ENCODE data around the gene AKAP8. TPM values are rescaled to one million over a fixed set of nuclear protein-coding genes. Genes with fewer than 3 reads are reported as not detected.

The AKAP8 gene
- total and polyA plus RNA-seq, 4 donors = 7.5 to 12.4 (median 9.8) TPM

DNA sequence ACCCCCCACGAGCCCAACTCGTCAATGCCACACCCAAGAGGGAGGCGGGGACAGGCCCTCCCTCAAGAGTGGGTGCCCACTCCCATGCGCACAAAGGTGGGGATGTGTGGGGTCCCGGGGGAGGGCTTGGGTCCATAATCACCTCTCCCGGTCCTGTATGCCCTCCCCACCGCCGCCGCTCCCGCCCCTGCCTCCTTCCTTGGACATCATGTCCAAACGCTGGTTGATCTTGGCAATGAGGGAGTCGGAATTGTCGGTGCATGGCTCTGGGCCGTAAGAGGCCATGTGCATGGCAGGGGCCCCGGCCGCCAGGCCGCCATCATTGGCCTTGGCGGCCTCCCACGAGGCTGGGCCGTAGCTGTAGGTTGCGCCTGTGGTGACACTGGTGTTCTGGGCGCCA, 5.9 kb downstream of the AKAP8 start:
- peaks cover 10 to 46% (median 22%) of the 10 kb centered on the region in 4 donors for H3K36me3 ChIP-seq (ENCODE audit: control insufficient read depth in 4 of 4, insufficient read depth in 3 of 4, low read depth in 1 of 4, low read length in 3 of 4)
- no peaks in the 10 kb centered on the region for H3K27me3 ChIP-seq (ENCODE audit: control insufficient read depth in 4 of 4, insufficient read depth in 4 of 4, low read length in 3 of 4)
- H3K4me3 ChIP-seq (ENCODE audit: low read depth in 1 of 3, low read length in 3 of 3) = no peak overlapping the region
- H3K27ac ChIP-seq (ENCODE audit: low read depth in 1 of 2, low read length in 2 of 2) = peak overlapping the region; percentile 67 to 89
- TF ChIP-seq NR2F2 (IDR thresholded peaks at IDR 0.05) (no peak), SP1 (IDR thresholded peaks at IDR 0.05) (no peak)
- H3K9ac ChIP-seq (ENCODE audit: low read depth in 1 of 2, low read length in 2 of 2) = no peak overlapping the region
- WGBS = 93% methylated on average over 22 of the region's 22 CpGs
- peaks cover 23 to 44% (median 34%) of the 10 kb centered on the region in 4 donors for H3K4me1 ChIP-seq (ENCODE audit: control insufficient read depth in 4 of 4, insufficient read depth in 4 of 4, low read length in 3 of 4)
- DNase-seq (ENCODE audit: low spot score) = no peak
- H3K9me3 ChIP-seq (ENCODE audit: control insufficient read depth in 4 of 4, low read length in 3 of 4) = no peaks in the 10 kb centered on the region

DNA sequence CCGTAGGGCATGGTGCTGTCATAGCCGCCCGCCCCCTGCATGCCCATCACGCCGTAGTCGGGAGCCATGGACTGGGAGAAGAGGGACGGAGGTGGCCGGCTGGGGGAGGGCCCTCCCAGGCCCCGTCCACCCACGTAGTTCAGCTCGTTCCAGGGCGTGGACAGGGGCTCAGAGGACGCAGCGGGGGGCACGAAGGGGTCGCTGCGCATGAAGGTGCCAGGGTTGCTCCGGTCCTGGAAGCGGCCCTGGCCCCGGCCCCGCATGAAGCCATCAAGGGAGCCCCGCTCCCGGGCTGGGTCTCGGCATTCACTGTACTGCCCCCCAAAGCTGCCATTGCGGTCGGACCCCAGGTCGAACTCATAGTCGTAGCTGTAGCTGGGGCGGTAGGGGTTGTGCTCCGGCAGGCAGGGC, 6.7 kb downstream of the AKAP8 start:
- TF ChIP-seq, protein P1, sequence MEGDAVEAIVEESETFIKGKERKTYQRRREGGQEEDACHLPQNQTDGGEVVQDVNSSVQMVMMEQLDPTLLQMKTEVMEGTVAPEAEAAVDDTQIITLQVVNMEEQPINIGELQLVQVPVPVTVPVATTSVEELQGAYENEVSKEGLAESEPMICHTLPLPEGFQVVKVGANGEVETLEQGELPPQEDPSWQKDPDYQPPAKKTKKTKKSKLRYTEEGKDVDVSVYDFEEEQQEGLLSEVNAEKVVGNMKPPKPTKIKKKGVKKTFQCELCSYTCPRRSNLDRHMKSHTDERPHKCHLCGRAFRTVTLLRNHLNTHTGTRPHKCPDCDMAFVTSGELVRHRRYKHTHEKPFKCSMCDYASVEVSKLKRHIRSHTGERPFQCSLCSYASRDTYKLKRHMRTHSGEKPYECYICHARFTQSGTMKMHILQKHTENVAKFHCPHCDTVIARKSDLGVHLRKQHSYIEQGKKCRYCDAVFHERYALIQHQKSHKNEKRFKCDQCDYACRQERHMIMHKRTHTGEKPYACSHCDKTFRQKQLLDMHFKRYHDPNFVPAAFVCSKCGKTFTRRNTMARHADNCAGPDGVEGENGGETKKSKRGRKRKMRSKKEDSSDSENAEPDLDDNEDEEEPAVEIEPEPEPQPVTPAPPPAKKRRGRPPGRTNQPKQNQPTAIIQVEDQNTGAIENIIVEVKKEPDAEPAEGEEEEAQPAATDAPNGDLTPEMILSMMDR (IDR thresholded peaks at IDR 0.05; ENCODE audit: low read depth, low read length, missing input control) = no peak
- no peak for TF ChIP-seq RAD21 (IDR thresholded peaks at IDR 0.05)
- TF ChIP-seq HNF4A (conservative IDR thresholded peaks at IDR 0.05) = no peak
- no peak for TF ChIP-seq NR2F2 (IDR thresholded peaks at IDR 0.05)
- no peak for TF ChIP-seq TAF1 (conservative IDR thresholded peaks at IDR 0.05)
- TF ChIP-seq, protein P2, sequence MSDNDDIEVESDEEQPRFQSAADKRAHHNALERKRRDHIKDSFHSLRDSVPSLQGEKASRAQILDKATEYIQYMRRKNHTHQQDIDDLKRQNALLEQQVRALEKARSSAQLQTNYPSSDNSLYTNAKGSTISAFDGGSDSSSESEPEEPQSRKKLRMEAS (IDR thresholded peaks at IDR 0.05) = no peak
- no peak for TF ChIP-seq FOXA1 (IDR thresholded peaks at IDR 0.05)
- TF ChIP-seq, protein P3, sequence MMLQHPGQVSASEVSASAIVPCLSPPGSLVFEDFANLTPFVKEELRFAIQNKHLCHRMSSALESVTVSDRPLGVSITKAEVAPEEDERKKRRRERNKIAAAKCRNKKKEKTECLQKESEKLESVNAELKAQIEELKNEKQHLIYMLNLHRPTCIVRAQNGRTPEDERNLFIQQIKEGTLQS (IDR thresholded peaks at IDR 0.05) = no peak
- TF ChIP-seq GABPA (IDR thresholded peaks at IDR 0.05 in 1 of 2, conservative IDR thresholded peaks at IDR 0.05 in 1 of 2) = no peak
- no peak for TF ChIP-seq YY1 (IDR thresholded peaks at IDR 0.05)
- TF ChIP-seq RXRA (IDR thresholded peaks at IDR 0.05) = no peak
- no peak for TF ChIP-seq JUND (IDR thresholded peaks at IDR 0.05)
- TF ChIP-seq, protein P4, sequence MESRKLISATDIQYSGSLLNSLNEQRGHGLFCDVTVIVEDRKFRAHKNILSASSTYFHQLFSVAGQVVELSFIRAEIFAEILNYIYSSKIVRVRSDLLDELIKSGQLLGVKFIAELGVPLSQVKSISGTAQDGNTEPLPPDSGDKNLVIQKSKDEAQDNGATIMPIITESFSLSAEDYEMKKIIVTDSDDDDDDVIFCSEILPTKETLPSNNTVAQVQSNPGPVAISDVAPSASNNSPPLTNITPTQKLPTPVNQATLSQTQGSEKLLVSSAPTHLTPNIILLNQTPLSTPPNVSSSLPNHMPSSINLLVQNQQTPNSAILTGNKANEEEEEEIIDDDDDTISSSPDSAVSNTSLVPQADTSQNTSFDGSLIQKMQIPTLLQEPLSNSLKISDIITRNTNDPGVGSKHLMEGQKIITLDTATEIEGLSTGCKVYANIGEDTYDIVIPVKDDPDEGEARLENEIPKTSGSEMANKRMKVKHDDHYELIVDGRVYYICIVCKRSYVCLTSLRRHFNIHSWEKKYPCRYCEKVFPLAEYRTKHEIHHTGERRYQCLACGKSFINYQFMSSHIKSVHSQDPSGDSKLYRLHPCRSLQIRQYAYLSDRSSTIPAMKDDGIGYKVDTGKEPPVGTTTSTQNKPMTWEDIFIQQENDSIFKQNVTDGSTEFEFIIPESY (IDR thresholded peaks at IDR 0.05) = no peak
- TF ChIP-seq, protein P5, sequence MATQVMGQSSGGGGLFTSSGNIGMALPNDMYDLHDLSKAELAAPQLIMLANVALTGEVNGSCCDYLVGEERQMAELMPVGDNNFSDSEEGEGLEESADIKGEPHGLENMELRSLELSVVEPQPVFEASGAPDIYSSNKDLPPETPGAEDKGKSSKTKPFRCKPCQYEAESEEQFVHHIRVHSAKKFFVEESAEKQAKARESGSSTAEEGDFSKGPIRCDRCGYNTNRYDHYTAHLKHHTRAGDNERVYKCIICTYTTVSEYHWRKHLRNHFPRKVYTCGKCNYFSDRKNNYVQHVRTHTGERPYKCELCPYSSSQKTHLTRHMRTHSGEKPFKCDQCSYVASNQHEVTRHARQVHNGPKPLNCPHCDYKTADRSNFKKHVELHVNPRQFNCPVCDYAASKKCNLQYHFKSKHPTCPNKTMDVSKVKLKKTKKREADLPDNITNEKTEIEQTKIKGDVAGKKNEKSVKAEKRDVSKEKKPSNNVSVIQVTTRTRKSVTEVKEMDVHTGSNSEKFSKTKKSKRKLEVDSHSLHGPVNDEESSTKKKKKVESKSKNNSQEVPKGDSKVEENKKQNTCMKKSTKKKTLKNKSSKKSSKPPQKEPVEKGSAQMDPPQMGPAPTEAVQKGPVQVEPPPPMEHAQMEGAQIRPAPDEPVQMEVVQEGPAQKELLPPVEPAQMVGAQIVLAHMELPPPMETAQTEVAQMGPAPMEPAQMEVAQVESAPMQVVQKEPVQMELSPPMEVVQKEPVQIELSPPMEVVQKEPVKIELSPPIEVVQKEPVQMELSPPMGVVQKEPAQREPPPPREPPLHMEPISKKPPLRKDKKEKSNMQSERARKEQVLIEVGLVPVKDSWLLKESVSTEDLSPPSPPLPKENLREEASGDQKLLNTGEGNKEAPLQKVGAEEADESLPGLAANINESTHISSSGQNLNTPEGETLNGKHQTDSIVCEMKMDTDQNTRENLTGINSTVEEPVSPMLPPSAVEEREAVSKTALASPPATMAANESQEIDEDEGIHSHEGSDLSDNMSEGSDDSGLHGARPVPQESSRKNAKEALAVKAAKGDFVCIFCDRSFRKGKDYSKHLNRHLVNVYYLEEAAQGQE (IDR thresholded peaks at IDR 0.05) = no peak
- no peak for TF ChIP-seq FOXA2 (IDR thresholded peaks at IDR 0.05)
- no peak for TF ChIP-seq HNF4G (IDR thresholded peaks at IDR 0.05)
- 98% methylated on average over 30 of the region's 30 CpGs for WGBS
- peaks cover 23 to 47% (median 31%) of the 10 kb centered on the region in 4 donors for H3K4me1 ChIP-seq (ENCODE audit: control insufficient read depth in 4 of 4, insufficient read depth in 4 of 4, low read length in 3 of 4)
- no peak overlapping the region for H3K9ac ChIP-seq (ENCODE audit: low read depth in 1 of 2, low read length in 2 of 2)
- no peak overlapping the region for H3K27ac ChIP-seq (ENCODE audit: low read depth in 1 of 2, low read length in 2 of 2)
- peaks cover 11 to 53% (median 26%) of the 10 kb centered on the region in 4 donors for H3K36me3 ChIP-seq (ENCODE audit: control insufficient read depth in 4 of 4, insufficient read depth in 3 of 4, low read depth in 1 of 4, low read length in 3 of 4)
- no peaks in the 10 kb centered on the region for H3K27me3 ChIP-seq (ENCODE audit: control insufficient read depth in 4 of 4, insufficient read depth in 4 of 4, low read length in 3 of 4)
- DNase-seq (ENCODE audit: low spot score) = no peak
- H3K9me3 ChIP-seq (ENCODE audit: control insufficient read depth in 4 of 4, low read length in 3 of 4) = no peaks in the 10 kb centered on the region
- no peak overlapping the region for H3K4me3 ChIP-seq (ENCODE audit: low read depth in 1 of 3, low read length in 3 of 3)

Measured in liver (tissue), 9 donors.